Heart right ventricle (tissue), 16 donors: ENCODE data around the gene TEX22. TPM values are rescaled to one million over a fixed set of nuclear protein-coding genes. Genes with fewer than 3 reads are reported as not detected.

Experiments used
- ATAC-seq, 8 donors: fragments of 200-7000 bp; cut with Tn5 transposase; one replicate each; pipeline ENCODE4 v1.9.1; 2020; ENCODE audit warnings: mild to moderate bottlenecking in 8 of 8, moderate library complexity in 8 of 8, moderate number of reproducible peaks in 1 of 8
- DNase-seq, 2 donors: peaks; one replicate each; pipeline ENCODE4 v3.0.0-alpha.2; 2020
- H3K27ac ChIP-seq, 10 donors: fragments of 200-600 bp; sonication (generic) in 2 of 10; one replicate each; pipeline versions ENCODE4 v1.5.0 to v1.8.0; 2020 to 2022; ENCODE audit warnings: mild to moderate bottlenecking in 3 of 10
- H3K27me3 ChIP-seq, 7 donors: fragments of 200-600 bp; one replicate each; pipeline ENCODE4 v1.8.0; 2021 to 2022; ENCODE audit warnings: mild to moderate bottlenecking in 2 of 7
- H3K36me3 ChIP-seq, 9 donors: fragments of 200-600 bp; sonication (generic) in 1 of 9; one replicate each; pipeline versions ENCODE4 v1.5.0 to v1.8.0; 2020 to 2022; ENCODE audit warnings: mild to moderate bottlenecking in 2 of 9
- H3K4me1 ChIP-seq, 9 donors: fragments of 200-600 bp; sonication (generic) in 1 of 9; one replicate each; pipeline versions ENCODE4 v1.5.0 to v1.8.0; 2020 to 2022; ENCODE audit warnings: mild to moderate bottlenecking in 4 of 9
- H3K4me3 ChIP-seq, 10 donors: fragments of 200-600 bp; sonication (generic) in 2 of 10; one replicate each; pipeline versions ENCODE4 v1.5.0 to v1.8.0; 2020 to 2022; ENCODE audit warnings: mild to moderate bottlenecking in 7 of 10, moderate library complexity in 2 of 10
- H3K9me3 ChIP-seq, 11 donors: fragments of 200-600 bp in 10 of 11; sonication (generic) in 2 of 11; one replicate each; pipeline versions ENCODE4 v1.5.0 to v1.8.0; 2013 to 2022; ENCODE audit warnings: mild to moderate bottlenecking in 2 of 11, control low read depth in 1 of 11, moderate library complexity in 1 of 11
- WGBS, 2 donors: extraction: QIAGEN DNeasy Blood & Tissue Kit; methylation state at CpG; one replicate each; pipeline ENCODE4 v1.1.7; 2013; ENCODE audit warnings: inconsistent platforms in 1 of 2; 5-methylcytosine and 5-hydroxymethylcytosine counted together
- intact Hi-C, 10 donors: fragments of 100-400 bp; cut with DNase I; formaldehyde crosslinking; loops; one replicate each; pipeline versions ENCODE4 v1.11.1 to v1.14.2; 2022
- polyA plus RNA-seq, 2 donors: library from polyadenylated mRNA; stranded (reverse); fragments of 200-250 nt; gene quantifications; one replicate each; pipeline ENCODE4 v1.2.3, GENCODE V29; 2013
- total RNA-seq, 10 donors: library from RNA; stranded (reverse); fragmentation: NEBNext Ultra II Directional in 3 of 10; extraction: Animal tissue kit (Norgen Biotek cat#: 25700) in 3 of 10; gene quantifications; one replicate each; pipeline versions ENCODE4 v1.2.1 to v1.2.4, GENCODE V29; 2021 to 2023
- TF ChIP-seq, protein P1 (sequence below), 9 donors: fragments of 200-600 bp; sonication (generic) in 2 of 9; IDR thresholded peaks; one replicate each; pipeline versions ENCODE4 v1.5.0 to v1.8.0; 2021 to 2022; ENCODE audit warnings: antibody characterized with exemption in 9 of 9, mild to moderate bottlenecking in 5 of 9, moderate library complexity in 1 of 9
- donor health status: Arrhythmogenic right ventricular cardiomyopathy.
- donor health status: ischemic (EF 13 %, LVEDD 7.1; RV severe dilation, severe dysfunction).
- donor health status: healthy with polysubstance abuse.
- donor health status: DM: no; HTN: yes; CAD: no.
- donor health status: DM: no; HTN: no; CAD: no.
- donor health status: ischemic (EF 25% LVEDD 6.9; RV normal size, moderate dysfunction).
- donor health status: ischemic (EF 25% LVEDD 5.7; RV mildly dilated, moderate dysfunction).
- donor health status: healthy.
- donor health status: DM: yes; HTN: yes; CAD: no.
- donor health status: Ischemic cardiomyopathy.
- donor health status: ischemic (EF 35%, LVEDD 5.7; RV mildly dilated, moderate dysfunction).
- donor health status: nonischemic (EF 11% LVEDD 7.7; RV severe dilation, severe dysfunction).
- donor health status: DM: yes; HTN: yes; CAD: no.
- donor health status: PGD.
- donor health status: ischemic (EF 29% LVEDD 5.4; RV normal size, mild dysfunction).
- donor health status: nonischemic (EF 23%, LVEDD 6.1; RV moderate dilation, normal function).

The TEX22 gene
- total and polyA plus RNA-seq, 12 donors: 0.07 to 2.0 (median 0.66) TPM; not detected in 2

DNA sequence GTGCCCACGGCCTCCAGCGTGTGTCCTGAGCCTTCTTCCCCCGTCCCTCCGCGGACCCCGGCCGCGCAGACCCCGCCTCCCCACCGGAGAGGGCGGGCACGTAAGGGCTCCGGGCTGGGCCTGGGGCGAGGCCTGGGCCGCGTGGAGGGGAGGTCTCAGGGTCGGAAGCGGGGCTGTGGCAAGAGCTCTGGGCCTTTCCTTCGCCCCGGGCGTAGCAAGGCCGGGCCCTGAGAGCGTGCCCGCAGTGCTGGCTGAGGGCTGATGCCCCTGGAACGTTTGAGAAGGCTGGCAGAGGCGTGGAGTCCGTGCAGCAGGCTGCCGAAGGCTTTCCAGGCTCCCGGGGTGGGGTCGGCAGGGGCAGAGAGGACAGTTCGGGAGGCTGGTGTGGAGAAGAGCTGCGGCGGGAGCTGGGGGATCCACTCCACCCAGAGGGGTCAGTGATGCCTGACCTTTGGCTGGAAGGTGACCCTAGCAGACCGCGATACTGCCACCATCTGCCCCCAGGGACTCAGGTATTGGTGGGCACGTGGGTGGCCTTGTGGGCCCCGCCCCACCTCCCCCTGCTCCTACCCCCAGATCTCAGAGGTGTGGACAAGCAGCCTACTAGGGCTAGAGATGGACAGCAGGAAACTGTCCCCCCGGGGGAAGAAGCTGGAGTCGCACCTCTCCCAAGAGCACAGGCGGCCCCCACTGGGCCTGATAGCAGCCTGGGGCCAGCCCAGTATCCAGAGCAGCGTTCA is 558 bp downstream of the TEX22 start:
- Histone ChIP-seq H3K27ac (peak overlapping the region; percentile 85 to 98 (median 96)), H3K4me1 (peaks cover 11 to 45% (median 24%) of the 10 kb centered on the region in 9 donors), H3K9me3 (peaks cover 0 to 15% (median 0%) of the 10 kb centered on the region in 11 donors), H3K27me3 (no peaks in the 10 kb centered on the region), H3K4me3 (peak overlapping the region; percentile 58 to 94 (median 84)), H3K36me3 (peaks cover 0 to 25% (median 5%) of the 10 kb centered on the region in 9 donors)
- ATAC-seq: peak; percentile 39 to 71 (median 50)
- intact Hi-C loops: loop anchor here in 2 of 10 donors (5.0 to 10.0 kb wide), 2 partner anchors 83 to 86 kb away; partner anchors contain the start of gene CRIP1 (in 1 of the 2)
- TF ChIP-seq, protein P1, sequence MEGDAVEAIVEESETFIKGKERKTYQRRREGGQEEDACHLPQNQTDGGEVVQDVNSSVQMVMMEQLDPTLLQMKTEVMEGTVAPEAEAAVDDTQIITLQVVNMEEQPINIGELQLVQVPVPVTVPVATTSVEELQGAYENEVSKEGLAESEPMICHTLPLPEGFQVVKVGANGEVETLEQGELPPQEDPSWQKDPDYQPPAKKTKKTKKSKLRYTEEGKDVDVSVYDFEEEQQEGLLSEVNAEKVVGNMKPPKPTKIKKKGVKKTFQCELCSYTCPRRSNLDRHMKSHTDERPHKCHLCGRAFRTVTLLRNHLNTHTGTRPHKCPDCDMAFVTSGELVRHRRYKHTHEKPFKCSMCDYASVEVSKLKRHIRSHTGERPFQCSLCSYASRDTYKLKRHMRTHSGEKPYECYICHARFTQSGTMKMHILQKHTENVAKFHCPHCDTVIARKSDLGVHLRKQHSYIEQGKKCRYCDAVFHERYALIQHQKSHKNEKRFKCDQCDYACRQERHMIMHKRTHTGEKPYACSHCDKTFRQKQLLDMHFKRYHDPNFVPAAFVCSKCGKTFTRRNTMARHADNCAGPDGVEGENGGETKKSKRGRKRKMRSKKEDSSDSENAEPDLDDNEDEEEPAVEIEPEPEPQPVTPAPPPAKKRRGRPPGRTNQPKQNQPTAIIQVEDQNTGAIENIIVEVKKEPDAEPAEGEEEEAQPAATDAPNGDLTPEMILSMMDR (IDR thresholded peaks at IDR 0.05): peak in 1 of 9 donors; percentile 30
- DNase-seq: no peak
- 22 to 25% methylated on average over 41 of the region's 41 CpGs for WGBS, 2 donors

DNA sequence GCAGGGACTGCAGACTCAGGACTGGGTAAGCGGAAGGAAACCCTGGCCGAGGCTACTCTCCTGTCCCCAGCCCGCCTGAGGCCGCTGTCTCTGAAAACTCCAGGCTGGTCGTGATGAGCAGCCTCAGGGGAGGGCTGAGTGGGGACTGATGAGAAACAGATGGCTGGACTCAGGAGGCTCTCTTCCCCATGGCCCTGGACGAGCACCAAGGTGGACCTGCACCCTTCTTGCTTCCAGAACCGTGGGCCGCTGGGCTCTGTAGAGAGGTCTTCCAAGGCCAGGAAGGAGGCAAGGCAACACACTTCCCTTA is 1.1 kb downstream of the TEX22 start:
- TF ChIP-seq, protein P1 (IDR thresholded peaks at IDR 0.05): peak in 1 of 9 donors; percentile 12
- 43 to 60% methylated on average over 8 of the region's 8 CpGs for WGBS, 2 donors
- H3K27ac ChIP-seq: peak overlapping the region in 9 of 10 donors; percentile 85 to 98 (median 96)
- DNase-seq (peak in 1 of 2 donors; percentile 27), ATAC-seq (peak; percentile 7 to 58 (median 35))
- H3K36me3 ChIP-seq: peaks cover 0 to 23% (median 5%) of the 10 kb centered on the region in 9 donors
- peaks cover 0 to 21% (median 0%) of the 10 kb centered on the region in 11 donors for H3K9me3 ChIP-seq
- H3K27me3 ChIP-seq: no peaks in the 10 kb centered on the region
- peaks cover 11 to 40% (median 24%) of the 10 kb centered on the region in 9 donors for H3K4me1 ChIP-seq
- H3K4me3 ChIP-seq: peak overlapping the region; percentile 58 to 94 (median 84)
- intact Hi-C loops: loop anchor here in 2 of 10 donors (5.0 to 10.0 kb wide), 2 partner anchors 83 to 85 kb away; partner anchors contain the start of gene CRIP1 (in 1 of the 2)

DNA sequence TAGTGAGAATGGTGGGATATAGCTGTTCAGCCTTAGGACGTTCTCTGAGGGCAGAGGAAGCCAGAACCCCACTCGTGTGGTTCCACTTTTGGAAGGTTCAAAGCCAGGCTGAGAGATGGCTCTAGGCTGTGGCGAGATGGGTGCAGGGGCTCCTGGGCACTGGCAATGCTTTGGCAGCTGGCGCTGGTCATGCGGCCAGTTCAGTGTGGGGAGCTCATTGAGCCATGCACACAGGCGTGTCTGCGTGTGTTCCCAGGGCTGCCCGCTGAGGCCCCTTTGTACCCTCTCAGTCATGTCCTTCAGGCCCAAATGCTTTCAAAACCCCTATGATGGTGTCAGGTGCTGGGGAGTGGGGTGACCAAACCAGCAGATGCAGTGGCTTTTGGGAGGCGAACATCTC is 1.7 kb downstream of the TEX22 start:
- WGBS, 2 donors: 85% methylated on average over 9 of the region's 9 CpGs
- H3K4me1 ChIP-seq: peaks cover 11 to 36% (median 24%) of the 10 kb centered on the region in 9 donors
- no peaks in the 10 kb centered on the region for H3K27me3 ChIP-seq
- H3K27ac ChIP-seq: peak overlapping the region in 6 of 10 donors; percentile 89 to 98 (median 96)
- ATAC-seq (no peak), DNase-seq (no peak)
- TF ChIP-seq, protein P1 (IDR thresholded peaks at IDR 0.05): no peak
- H3K4me3 ChIP-seq: peak overlapping the region in 4 of 10 donors; percentile 66 to 88 (median 86)
- intact Hi-C loops: no loop called here
- peaks cover 0 to 25% (median 0%) of the 10 kb centered on the region in 11 donors for H3K9me3 ChIP-seq
- peaks cover 0 to 19% (median 5%) of the 10 kb centered on the region in 9 donors for H3K36me3 ChIP-seq

DNA sequence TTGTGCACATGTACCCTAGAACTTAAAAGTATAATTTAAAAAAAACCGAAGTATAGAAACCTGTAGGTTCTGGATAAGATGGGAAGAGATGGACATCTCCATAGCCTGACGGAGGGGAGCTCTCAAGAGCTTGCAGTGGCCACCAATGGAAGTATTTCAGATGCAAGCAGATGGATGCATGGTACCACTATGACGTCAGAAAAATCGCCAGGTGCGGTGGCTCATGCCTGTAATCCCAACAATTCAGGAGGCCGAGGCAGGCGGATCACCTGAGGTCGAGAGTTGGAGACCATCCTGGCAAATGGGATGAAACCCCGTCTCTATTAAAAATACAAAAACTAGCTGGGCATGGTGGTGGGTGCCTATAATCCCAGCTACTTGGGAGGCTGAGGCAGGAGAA is 3.4 kb downstream of the TEX22 start:
- TF ChIP-seq, protein P1 (IDR thresholded peaks at IDR 0.05): no peak
- intact Hi-C loops: no loop called here
- H3K27ac ChIP-seq: no peak overlapping the region
- no peaks in the 10 kb centered on the region for H3K27me3 ChIP-seq
- ATAC-seq (no peak), DNase-seq (no peak)
- no peak overlapping the region for H3K4me3 ChIP-seq
- H3K9me3 ChIP-seq: peaks cover 0 to 28% (median 0%) of the 10 kb centered on the region in 11 donors
- WGBS, 2 donors: 97 to 98% methylated on average over 9 of the region's 9 CpGs
- H3K36me3 ChIP-seq: peaks cover 0 to 19% (median 5%) of the 10 kb centered on the region in 9 donors
- peaks cover 11 to 30% (median 24%) of the 10 kb centered on the region in 9 donors for H3K4me1 ChIP-seq
